ENCODE measurements around the gene ZNF367.

Gene ZNF367

GRCh38 chr9:96458226-96458625 is 40.1 kb upstream of the ZNF367 start:
- Histone ChIP-seq H3K4me2 (ENCODE audit: low read length) (no peak overlapping the region), H3K79me2 (ENCODE audit: low read length) (no peaks in the 10 kb centered on the region), H2AFZ (ENCODE audit: low read depth, low read length) (no peak overlapping the region), H3K4me1 (ENCODE audit: low read length) (no peaks in the 10 kb centered on the region), H3K27ac (ENCODE audit: low read length) (no peak overlapping the region), H3K27me3 (ENCODE audit: low read depth, low read length) (no peaks in the 10 kb centered on the region), H3K9me3 (ENCODE audit: insufficient read depth, low read length) (no peaks in the 10 kb centered on the region), H3K9ac (ENCODE audit: low read length) (no peak overlapping the region), H4K20me1 (ENCODE audit: insufficient read depth, low read length) (no peaks in the 10 kb centered on the region), H3K36me3 (replicated peaks; ENCODE audit: low read depth, low read length) (no peaks in the 10 kb centered on the region), H3K4me3 (ENCODE audit: low read length) (no peak overlapping the region)
- TF ChIP-seq CTCF (IDR thresholded peaks at IDR 0.05; ENCODE audit: low read depth, low read length) (no peak), EZH2phosphoT487 (IDR thresholded peaks at IDR 0.05; ENCODE audit: low read depth) (no peak)

- Histone ChIP-seq H3K79me2 (ENCODE audit: low read length) (no peaks in the 10 kb centered on the region), H3K36me3 (replicated peaks; ENCODE audit: low read depth, low read length) (no peaks in the 10 kb centered on the region), H3K4me3 (ENCODE audit: low read length) (no peak overlapping the region), H3K4me1 (ENCODE audit: low read length) (no peaks in the 10 kb centered on the region), H3K27me3 (ENCODE audit: low read depth, low read length) (no peaks in the 10 kb centered on the region), H3K9ac (ENCODE audit: low read length) (no peak overlapping the region), H3K9me3 (ENCODE audit: insufficient read depth, low read length) (no peaks in the 10 kb centered on the region), H3K4me2 (ENCODE audit: low read length) (no peak overlapping the region), H4K20me1 (ENCODE audit: insufficient read depth, low read length) (no peaks in the 10 kb centered on the region), H2AFZ (ENCODE audit: low read depth, low read length) (no peak overlapping the region), H3K27ac (ENCODE audit: low read length) (no peak overlapping the region)
- no peak for TF ChIP-seq EZH2phosphoT487 (IDR thresholded peaks at IDR 0.05; ENCODE audit: low read depth)
- TF ChIP-seq CTCF (IDR thresholded peaks at IDR 0.05; ENCODE audit: low read depth, low read length): no peak
Observed at GRCh38 chr9:96457266-96457665, 39.1 kb upstream of the ZNF367 start.

- peaks cover 11% of the 10 kb centered on the region for H3K4me1 ChIP-seq (ENCODE audit: low read length)
- TF ChIP-seq EZH2phosphoT487 (IDR thresholded peaks at IDR 0.05; ENCODE audit: low read depth) (no peak), CTCF (IDR thresholded peaks at IDR 0.05; ENCODE audit: low read depth, low read length) (peak; percentile 54)
- no peaks in the 10 kb centered on the region for H3K9me3 ChIP-seq (ENCODE audit: insufficient read depth, low read length)
- H3K79me2 ChIP-seq (ENCODE audit: low read length): no peaks in the 10 kb centered on the region
- H4K20me1 ChIP-seq (ENCODE audit: insufficient read depth, low read length): no peaks in the 10 kb centered on the region
- H3K27me3 ChIP-seq (ENCODE audit: low read depth, low read length): peaks cover 8% of the 10 kb centered on the region
- no peak overlapping the region for H3K27ac ChIP-seq (ENCODE audit: low read length)
- H3K36me3 ChIP-seq (replicated peaks; ENCODE audit: low read depth, low read length): no peaks in the 10 kb centered on the region
- no peak overlapping the region for H2AFZ ChIP-seq (ENCODE audit: low read depth, low read length)
- H3K4me3 ChIP-seq (ENCODE audit: low read length): no peak overlapping the region
- no peak overlapping the region for H3K4me2 ChIP-seq (ENCODE audit: low read length)
- H3K9ac ChIP-seq (ENCODE audit: low read length): no peak overlapping the region
Observed at GRCh38 chr9:96453625-96454024, 35.5 kb upstream of the ZNF367 start.

GRCh38 chr9:96450613-96451528 is 32.7 kb upstream of the ZNF367 start:
- peaks cover 11% of the 10 kb centered on the region for H3K4me1 ChIP-seq (ENCODE audit: low read length)
- peak overlapping the region; percentile 53 for H3K9ac ChIP-seq (ENCODE audit: low read length)
- peak overlapping the region; percentile 93 for H3K4me3 ChIP-seq (ENCODE audit: low read length)
- no peaks in the 10 kb centered on the region for H3K9me3 ChIP-seq (ENCODE audit: insufficient read depth, low read length)
- no peak for TF ChIP-seq EZH2phosphoT487 (IDR thresholded peaks at IDR 0.05; ENCODE audit: low read depth)
- TF ChIP-seq CTCF (IDR thresholded peaks at IDR 0.05; ENCODE audit: low read depth, low read length): no peak
- H3K27ac ChIP-seq (ENCODE audit: low read length): no peak overlapping the region
- H4K20me1 ChIP-seq (ENCODE audit: insufficient read depth, low read length): no peaks in the 10 kb centered on the region
- H3K4me2 ChIP-seq (ENCODE audit: low read length): peak overlapping the region; percentile 77
- no peak overlapping the region for H2AFZ ChIP-seq (ENCODE audit: low read depth, low read length)
- H3K27me3 ChIP-seq (ENCODE audit: low read depth, low read length): peaks cover 16% of the 10 kb centered on the region
- no peaks in the 10 kb centered on the region for H3K36me3 ChIP-seq (replicated peaks; ENCODE audit: low read depth, low read length)
- H3K79me2 ChIP-seq (ENCODE audit: low read length): no peaks in the 10 kb centered on the region
